ENCODE data around the gene ISOC1.

DNA sequence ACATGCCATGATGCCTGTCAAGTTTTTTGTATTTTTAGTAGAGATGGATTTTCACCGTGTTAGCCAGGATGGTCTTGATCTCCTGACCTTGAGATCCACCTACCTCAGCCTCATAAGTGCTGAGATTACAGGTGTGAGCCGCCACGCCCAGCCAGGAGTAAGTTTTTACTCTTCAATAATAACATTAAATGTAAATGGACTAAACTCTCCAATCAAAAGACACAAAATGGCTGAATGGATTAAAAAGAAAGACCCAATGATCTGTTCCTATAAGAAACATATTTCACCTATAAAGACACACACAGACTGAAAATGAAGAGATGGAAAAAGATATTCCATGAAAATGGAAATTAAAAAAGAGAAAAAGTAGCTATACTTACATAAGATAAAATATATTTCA is 37.2 kb upstream of the ISOC1 start:
- TF ChIP-seq ZNF8 (CRISPR knock-in tag; IDR thresholded peaks at IDR 0.05) (no peak), ARNTL (CRISPR knock-in tag; IDR thresholded peaks at IDR 0.05; ENCODE audit: borderline replicate concordance, low read depth) (no peak)
- TF ChIP-seq, protein P1, sequence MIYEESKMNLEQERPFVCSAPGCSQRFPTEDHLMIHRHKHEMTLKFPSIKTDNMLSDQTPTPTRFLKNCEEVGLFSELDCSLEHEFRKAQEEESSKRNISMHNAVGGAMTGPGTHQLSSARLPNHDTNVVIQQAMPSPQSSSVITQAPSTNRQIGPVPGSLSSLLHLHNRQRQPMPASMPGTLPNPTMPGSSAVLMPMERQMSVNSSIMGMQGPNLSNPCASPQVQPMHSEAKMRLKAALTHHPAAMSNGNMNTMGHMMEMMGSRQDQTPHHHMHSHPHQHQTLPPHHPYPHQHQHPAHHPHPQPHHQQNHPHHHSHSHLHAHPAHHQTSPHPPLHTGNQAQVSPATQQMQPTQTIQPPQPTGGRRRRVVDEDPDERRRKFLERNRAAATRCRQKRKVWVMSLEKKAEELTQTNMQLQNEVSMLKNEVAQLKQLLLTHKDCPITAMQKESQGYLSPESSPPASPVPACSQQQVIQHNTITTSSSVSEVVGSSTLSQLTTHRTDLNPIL (CRISPR knock-in tag; IDR thresholded peaks at IDR 0.05; ENCODE audit: low read depth) = no peak
